ENCODE data around the gene LAMB4.

DNA sequence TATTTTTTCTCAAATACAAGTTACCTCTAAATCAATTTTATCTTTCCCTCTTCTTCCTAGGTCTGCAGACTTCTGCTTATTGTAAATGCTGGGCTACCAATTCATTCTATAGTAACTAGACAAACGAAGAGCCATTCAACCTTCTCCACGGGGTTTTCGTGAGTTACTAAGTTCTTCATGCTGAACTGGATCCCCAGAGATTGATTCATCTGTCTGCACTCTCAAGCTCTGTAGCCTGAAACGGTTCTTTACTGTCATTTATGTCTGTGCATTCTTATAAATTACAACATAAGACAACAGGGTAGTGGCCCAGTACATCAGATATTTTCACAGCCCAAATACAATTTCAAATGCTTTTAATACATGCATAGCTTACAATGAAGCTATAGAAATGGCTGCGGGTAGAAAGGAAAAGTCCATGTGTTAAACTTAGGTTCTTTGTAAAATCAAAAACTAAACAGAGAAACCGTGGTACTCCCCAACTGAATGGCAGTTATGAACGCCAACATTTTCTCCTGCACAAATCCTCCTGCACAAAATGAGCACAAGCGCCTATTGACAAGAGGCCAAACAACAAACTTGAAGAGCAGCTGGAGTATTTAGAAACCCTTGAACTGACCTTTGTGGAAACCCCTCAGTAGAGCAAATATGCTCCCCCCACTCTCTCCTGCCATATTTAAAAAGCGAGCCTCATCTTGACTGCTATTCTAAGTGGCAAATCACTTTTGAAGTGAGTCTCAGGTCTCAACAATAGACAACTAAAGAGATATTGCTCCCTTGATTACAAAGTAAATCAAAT lies 147.9 kb downstream of the LAMB4 start:
- TF ChIP-seq, protein P1, sequence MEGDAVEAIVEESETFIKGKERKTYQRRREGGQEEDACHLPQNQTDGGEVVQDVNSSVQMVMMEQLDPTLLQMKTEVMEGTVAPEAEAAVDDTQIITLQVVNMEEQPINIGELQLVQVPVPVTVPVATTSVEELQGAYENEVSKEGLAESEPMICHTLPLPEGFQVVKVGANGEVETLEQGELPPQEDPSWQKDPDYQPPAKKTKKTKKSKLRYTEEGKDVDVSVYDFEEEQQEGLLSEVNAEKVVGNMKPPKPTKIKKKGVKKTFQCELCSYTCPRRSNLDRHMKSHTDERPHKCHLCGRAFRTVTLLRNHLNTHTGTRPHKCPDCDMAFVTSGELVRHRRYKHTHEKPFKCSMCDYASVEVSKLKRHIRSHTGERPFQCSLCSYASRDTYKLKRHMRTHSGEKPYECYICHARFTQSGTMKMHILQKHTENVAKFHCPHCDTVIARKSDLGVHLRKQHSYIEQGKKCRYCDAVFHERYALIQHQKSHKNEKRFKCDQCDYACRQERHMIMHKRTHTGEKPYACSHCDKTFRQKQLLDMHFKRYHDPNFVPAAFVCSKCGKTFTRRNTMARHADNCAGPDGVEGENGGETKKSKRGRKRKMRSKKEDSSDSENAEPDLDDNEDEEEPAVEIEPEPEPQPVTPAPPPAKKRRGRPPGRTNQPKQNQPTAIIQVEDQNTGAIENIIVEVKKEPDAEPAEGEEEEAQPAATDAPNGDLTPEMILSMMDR (IDR thresholded peaks at IDR 0.05; ENCODE audit: low read length) = no peak
- TF ChIP-seq EZH2 (optimal IDR thresholded peaks at IDR 0.05; ENCODE audit: low read depth, low read length) = no peak
